K562 (cell line): ENCODE measurements around the gene ZNF429. TPM values are rescaled to one million over a fixed set of nuclear protein-coding genes. Genes with fewer than 3 reads are reported as not detected.

Experiments used
- CEBPB ChIP-seq: fragments of 450-650 bp; IDR thresholded peaks from 2 replicates; pipeline ENCODE4 v1.6.1; 2016; ENCODE audit warnings: missing genetic modification characterization, missing compliant biosample characterization
- E2F6 ChIP-seq, 2 experiments: IDR thresholded peaks; 2 replicates each; pipeline ENCODE4 v1.6.1; 2011; ENCODE audit warnings: borderline replicate concordance in 1 of 2, control low read depth in 1 of 2, low read depth in 1 of 2, low read length in 1 of 2, mild to moderate bottlenecking in 1 of 2, mixed read lengths in 1 of 2, moderate library complexity in 1 of 2; ENCODE audit not compliant: insufficient read depth in 1 of 2, insufficient read length in 1 of 2, poor library complexity in 1 of 2, severe bottlenecking in 1 of 2; ENCODE audit errors: extremely low read depth in 1 of 2
- MIER1 ChIP-seq: fragments of 450-650 bp; IDR thresholded peaks from 2 replicates; pipeline ENCODE4 v1.6.1; 2016; ENCODE audit warnings: antibody characterized with exemption, mild to moderate bottlenecking, low read depth
- UBTF ChIP-seq, 2 experiments: IDR thresholded peaks; 2 replicates each; pipeline ENCODE4 v1.6.1; 2012; ENCODE audit warnings: improper control_type of control experiment in 2 of 2, low read depth in 2 of 2, low read length in 2 of 2, borderline replicate concordance in 1 of 2
- ZHX1 ChIP-seq: fragments of 150-350 bp; conservative IDR thresholded peaks from 2 replicates; pipeline ENCODE4 v1.6.1; 2014; ENCODE audit warnings: low read length
- polyA plus RNA-seq, 8 experiments: library from polyadenylated mRNA; depleted of rRNA in 4 of 8; stranded (reverse) in 5 of 8; unstranded in 3 of 8; fragments of >200 nt; fragmentation: Nextera tagmentation in 2 of 8; fragmentation: Illumina TruSeq in 1 of 8; extraction: Ambion mirVana in 2 of 8; extraction: Trizol in 1 of 8; gene quantifications; 2 replicates each; pipeline versions ENCODE4 v1.2.1 to v1.2.3, GENCODE V29; 2011 to 2014; ENCODE audit warnings: inconsistent platforms in 1 of 8, missing spikeins in 1 of 8
- total RNA-seq, 7 experiments: library from RNA; depleted of rRNA in 6 of 7; stranded (reverse); fragments of >200 nt in 6 of 7; fragmentation: Illumina TruSeq in 2 of 7; extraction: Trizol in 2 of 7; gene quantifications; 2 replicates each; pipeline versions ENCODE4 v1.2.1 to v1.2.3, GENCODE V29; 2011 to 2021; ENCODE audit warnings: low replicate concordance in 1 of 7
- TF ChIP-seq, protein P1 (sequence below): sonication (generic); formaldehyde crosslinking; IDR thresholded peaks from 2 replicates; pipeline ENCODE4 v1.8.0; 2023; ENCODE audit warnings: mild to moderate bottlenecking, missing genetic modification reagents
- TF ChIP-seq, protein P2 (sequence below): sonication (generic); formaldehyde crosslinking; IDR thresholded peaks from 2 replicates; pipeline ENCODE4 v1.8.1; 2023; ENCODE audit warnings: mild to moderate bottlenecking, missing genetic modification reagents
- TF ChIP-seq, protein P3 (sequence below): fragments of 250-450 bp; sonication (Bioruptor Pico); IDR thresholded peaks from 2 replicates; pipeline ENCODE4 v1.4.0; 2020; ENCODE audit warnings: mild to moderate bottlenecking, moderate library complexity

Gene ZNF429
- total and polyA plus RNA-seq, 9 of the 15 experiments (the other 6 are each of a cell fraction or from before 2014, with no cell fraction given), result 11.4 to 24.5 (median 16.3) TPM

DNA sequence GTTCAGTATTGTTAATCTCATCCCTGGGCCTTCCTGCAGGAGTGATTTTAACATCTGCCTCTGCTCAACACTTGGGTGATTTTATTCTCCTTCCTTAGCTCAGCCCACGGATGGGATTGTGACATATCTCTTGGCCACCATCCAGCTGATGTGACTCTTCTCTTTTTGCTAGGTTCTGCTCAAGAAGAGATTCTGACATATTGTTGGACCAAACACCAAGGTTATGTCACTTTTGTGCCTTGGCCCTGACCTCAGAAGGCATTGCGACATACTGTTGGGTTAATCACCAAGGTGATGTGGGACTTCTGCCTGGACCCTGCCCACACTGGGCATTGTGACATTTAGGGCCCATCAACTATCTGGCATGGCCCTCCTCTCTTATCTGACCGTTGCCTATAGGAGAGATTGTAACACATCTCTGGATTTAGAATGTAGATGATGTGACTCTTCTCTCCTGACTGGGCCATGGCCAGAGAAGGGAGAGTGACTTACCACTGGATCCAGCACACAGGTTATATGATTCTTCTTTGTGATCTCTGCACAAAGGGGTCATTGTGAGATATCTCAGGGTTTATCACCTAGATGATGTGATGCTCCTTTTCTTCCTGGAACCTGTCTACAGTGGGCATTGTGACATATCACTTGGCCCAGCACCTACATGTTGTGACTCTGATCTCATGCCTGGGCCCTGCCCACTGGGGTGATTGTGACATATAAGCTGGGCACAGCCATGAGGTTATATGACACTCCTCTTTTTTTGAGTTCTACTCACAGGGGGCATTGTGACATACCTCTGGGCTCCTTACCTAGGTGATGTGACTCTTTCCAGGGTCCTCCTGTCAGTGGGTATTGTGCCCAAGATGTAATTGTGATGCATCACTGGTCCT, 88.8 kb downstream of the ZNF429 start (continued):
- TF ChIP-seq, protein P1, sequence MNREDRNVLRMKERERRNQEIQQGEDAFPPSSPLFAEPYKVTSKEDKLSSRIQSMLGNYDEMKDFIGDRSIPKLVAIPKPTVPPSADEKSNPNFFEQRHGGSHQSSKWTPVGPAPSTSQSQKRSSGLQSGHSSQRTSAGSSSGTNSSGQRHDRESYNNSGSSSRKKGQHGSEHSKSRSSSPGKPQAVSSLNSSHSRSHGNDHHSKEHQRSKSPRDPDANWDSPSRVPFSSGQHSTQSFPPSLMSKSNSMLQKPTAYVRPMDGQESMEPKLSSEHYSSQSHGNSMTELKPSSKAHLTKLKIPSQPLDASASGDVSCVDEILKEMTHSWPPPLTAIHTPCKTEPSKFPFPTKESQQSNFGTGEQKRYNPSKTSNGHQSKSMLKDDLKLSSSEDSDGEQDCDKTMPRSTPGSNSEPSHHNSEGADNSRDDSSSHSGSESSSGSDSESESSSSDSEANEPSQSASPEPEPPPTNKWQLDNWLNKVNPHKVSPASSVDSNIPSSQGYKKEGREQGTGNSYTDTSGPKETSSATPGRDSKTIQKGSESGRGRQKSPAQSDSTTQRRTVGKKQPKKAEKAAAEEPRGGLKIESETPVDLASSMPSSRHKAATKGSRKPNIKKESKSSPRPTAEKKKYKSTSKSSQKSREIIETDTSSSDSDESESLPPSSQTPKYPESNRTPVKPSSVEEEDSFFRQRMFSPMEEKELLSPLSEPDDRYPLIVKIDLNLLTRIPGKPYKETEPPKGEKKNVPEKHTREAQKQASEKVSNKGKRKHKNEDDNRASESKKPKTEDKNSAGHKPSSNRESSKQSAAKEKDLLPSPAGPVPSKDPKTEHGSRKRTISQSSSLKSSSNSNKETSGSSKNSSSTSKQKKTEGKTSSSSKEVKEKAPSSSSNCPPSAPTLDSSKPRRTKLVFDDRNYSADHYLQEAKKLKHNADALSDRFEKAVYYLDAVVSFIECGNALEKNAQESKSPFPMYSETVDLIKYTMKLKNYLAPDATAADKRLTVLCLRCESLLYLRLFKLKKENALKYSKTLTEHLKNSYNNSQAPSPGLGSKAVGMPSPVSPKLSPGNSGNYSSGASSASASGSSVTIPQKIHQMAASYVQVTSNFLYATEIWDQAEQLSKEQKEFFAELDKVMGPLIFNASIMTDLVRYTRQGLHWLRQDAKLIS (CRISPR knock-in tag), result no peak
- TF ChIP-seq, protein P2, sequence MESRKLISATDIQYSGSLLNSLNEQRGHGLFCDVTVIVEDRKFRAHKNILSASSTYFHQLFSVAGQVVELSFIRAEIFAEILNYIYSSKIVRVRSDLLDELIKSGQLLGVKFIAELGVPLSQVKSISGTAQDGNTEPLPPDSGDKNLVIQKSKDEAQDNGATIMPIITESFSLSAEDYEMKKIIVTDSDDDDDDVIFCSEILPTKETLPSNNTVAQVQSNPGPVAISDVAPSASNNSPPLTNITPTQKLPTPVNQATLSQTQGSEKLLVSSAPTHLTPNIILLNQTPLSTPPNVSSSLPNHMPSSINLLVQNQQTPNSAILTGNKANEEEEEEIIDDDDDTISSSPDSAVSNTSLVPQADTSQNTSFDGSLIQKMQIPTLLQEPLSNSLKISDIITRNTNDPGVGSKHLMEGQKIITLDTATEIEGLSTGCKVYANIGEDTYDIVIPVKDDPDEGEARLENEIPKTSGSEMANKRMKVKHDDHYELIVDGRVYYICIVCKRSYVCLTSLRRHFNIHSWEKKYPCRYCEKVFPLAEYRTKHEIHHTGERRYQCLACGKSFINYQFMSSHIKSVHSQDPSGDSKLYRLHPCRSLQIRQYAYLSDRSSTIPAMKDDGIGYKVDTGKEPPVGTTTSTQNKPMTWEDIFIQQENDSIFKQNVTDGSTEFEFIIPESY (CRISPR knock-in tag), result no peak
- TF ChIP-seq ZHX1 (no peak), UBTF (IDR thresholded peaks at IDR 0.05; ENCODE audit: borderline replicate concordance in 1 of 2, low read depth in 2 of 2, low read length in 2 of 2) (0 out of 4 replicates have a peak, but pooled peaks of 1 of the 2 experiments have one; percentile 26), MIER1 (no peak), E2F6 (IDR thresholded peaks at IDR 0.05; ENCODE audit: borderline replicate concordance in 1 of 2, extremely low read depth in 1 of 2, insufficient read depth in 1 of 2, insufficient read length in 1 of 2, low read depth in 1 of 2, low read length in 1 of 2, poor library complexity in 1 of 2, severe bottlenecking in 1 of 2) (no peak), CEBPB (tag) (peak; percentile 100)
- TF ChIP-seq, protein P3, sequence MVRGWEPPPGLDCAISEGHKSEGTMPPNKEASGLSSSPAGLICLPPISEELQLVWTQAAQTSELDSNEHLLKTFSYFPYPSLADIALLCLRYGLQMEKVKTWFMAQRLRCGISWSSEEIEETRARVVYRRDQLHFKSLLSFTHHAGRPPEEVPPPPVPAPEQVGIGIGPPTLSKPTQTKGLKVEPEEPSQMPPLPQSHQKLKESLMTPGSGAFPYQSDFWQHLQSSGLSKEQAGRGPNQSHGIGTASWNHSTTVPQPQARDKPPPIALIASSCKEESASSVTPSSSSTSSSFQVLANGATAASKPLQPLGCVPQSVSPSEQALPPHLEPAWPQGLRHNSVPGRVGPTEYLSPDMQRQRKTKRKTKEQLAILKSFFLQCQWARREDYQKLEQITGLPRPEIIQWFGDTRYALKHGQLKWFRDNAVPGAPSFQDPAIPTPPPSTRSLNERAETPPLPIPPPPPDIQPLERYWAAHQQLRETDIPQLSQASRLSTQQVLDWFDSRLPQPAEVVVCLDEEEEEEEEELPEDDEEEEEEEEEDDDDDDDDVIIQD (CRISPR knock-in tag), result no peak
